HEK293 (cell line): Measurements from ENCODE around the gene NPPA.

Experiments
- CTCF ChIA-PET: fragments of 350-600 bp; formaldehyde crosslinking; extraction: SDS; loops from one replicate; lab custom pipeline; 2021; ENCODE audit warnings: antibody characterized with exemption; lab: Yijun Ruan, JAX
- POLR2A ChIA-PET: fragments of 300-600 bp; formaldehyde crosslinking; extraction: SDS; loops from one replicate; lab custom pipeline; 2020; ENCODE audit warnings: antibody characterized with exemption, inconsistent platforms; lab: Yijun Ruan, JAX
- H3K27ac ChIP-seq: fragments of 200-500 bp; sonication (Bioruptor generic); 2 replicates; pipeline ENCODE4 v1.5.1; 2014; ENCODE audit warnings: low read depth, low read length, control low read depth, inconsistent platforms; ENCODE audit errors: extremely low read depth
- H3K36me3 ChIP-seq, 2 experiments: fragments of 200-500 bp in 1 of 2; sonication (Bioruptor generic) in 1 of 2; 1 replicate in 1 of 2; 2 replicates in 1 of 2; pipeline ENCODE4 v1.5.1; 2014 to 2017; ENCODE audit warnings: inconsistent platforms in 2 of 2, low read length in 2 of 2; ENCODE audit not compliant: control insufficient read depth in 2 of 2, insufficient read depth in 1 of 2
- H3K4me1 ChIP-seq: fragments of 200-500 bp; sonication (Bioruptor generic); 2 replicates; pipeline ENCODE4 v1.5.1; 2014; ENCODE audit warnings: mild to moderate bottlenecking, low read length, inconsistent platforms; ENCODE audit not compliant: control insufficient read depth, insufficient read depth
- H3K4me3 ChIP-seq: 2 replicates; pipeline ENCODE4 v1.5.1; 2011; ENCODE audit warnings: low read depth, mild to moderate bottlenecking, control low read depth, low read length, moderate library complexity
- H3K9me3 ChIP-seq: fragments of 200-500 bp; sonication (Bioruptor generic); 2 replicates; pipeline ENCODE4 v1.5.1; 2014; ENCODE audit warnings: low read depth, low read length, inconsistent platforms; ENCODE audit not compliant: control insufficient read depth, insufficient read depth
- CTCF ChIP-seq: fragments of 450-650 bp; formaldehyde crosslinking; IDR thresholded peaks from 2 replicates; pipeline ENCODE4 v1.5.1; 2016; ENCODE audit warnings: missing biosample characterization, missing genetic modification characterization
- KLF17 ChIP-seq: fragments of 450-650 bp; formaldehyde crosslinking; IDR thresholded peaks from 2 replicates; pipeline ENCODE4 v1.5.1; 2016; ENCODE audit warnings: missing biosample characterization, missing genetic modification characterization
- MYNN ChIP-seq: fragments of 450-650 bp; formaldehyde crosslinking; IDR thresholded peaks from 2 replicates; pipeline ENCODE4 v1.5.1; 2016; ENCODE audit warnings: missing biosample characterization, missing genetic modification characterization, borderline replicate concordance
- OVOL3 ChIP-seq: fragments of 450-650 bp; formaldehyde crosslinking; IDR thresholded peaks from 2 replicates; pipeline ENCODE4 v1.5.1; 2016; ENCODE audit warnings: missing biosample characterization, missing genetic modification characterization
- SP2 ChIP-seq: fragments of 450-650 bp; formaldehyde crosslinking; IDR thresholded peaks from 2 replicates; pipeline ENCODE4 v1.5.1; 2016; ENCODE audit warnings: missing biosample characterization, missing genetic modification characterization
- TSHZ1 ChIP-seq: fragments of 450-650 bp; formaldehyde crosslinking; IDR thresholded peaks from 2 replicates; pipeline ENCODE4 v1.5.1; 2016; ENCODE audit warnings: missing biosample characterization, missing genetic modification characterization, borderline replicate concordance
- ZBTB49 ChIP-seq: fragments of 450-650 bp; formaldehyde crosslinking; IDR thresholded peaks from 2 replicates; pipeline ENCODE4 v1.5.1; 2016; ENCODE audit warnings: missing biosample characterization, missing genetic modification characterization, low read depth
- ZIC2 ChIP-seq: fragments of 450-650 bp; formaldehyde crosslinking; IDR thresholded peaks from 2 replicates; pipeline ENCODE4 v1.5.1; 2016; ENCODE audit warnings: missing biosample characterization, missing genetic modification characterization
- ZNF121 ChIP-seq: fragments of 450-650 bp; formaldehyde crosslinking; IDR thresholded peaks from 2 replicates; pipeline ENCODE4 v1.5.1; 2016; ENCODE audit warnings: missing biosample characterization, missing genetic modification characterization
- ZNF133 ChIP-seq: fragments of 450-650 bp; formaldehyde crosslinking; IDR thresholded peaks from 2 replicates; pipeline ENCODE4 v1.5.1; 2016; ENCODE audit warnings: missing biosample characterization, missing genetic modification characterization
- ZNF274 ChIP-seq, 2 experiments: fragments of 200-500 bp in 1 of 2; fragments of 450-650 bp in 1 of 2; sonication (Bioruptor generic) in 1 of 2; formaldehyde crosslinking in 1 of 2; IDR thresholded peaks; 2 replicates each; pipeline versions ENCODE4 v1.5.1 to v1.6.1; 2014 to 2016; ENCODE audit warnings: borderline replicate concordance in 1 of 2, inconsistent platforms in 1 of 2, low read length in 1 of 2, missing biosample characterization in 1 of 2, missing genetic modification characterization in 1 of 2
- ZNF394 ChIP-seq: fragments of 450-650 bp; formaldehyde crosslinking; IDR thresholded peaks from 2 replicates; pipeline ENCODE4 v1.5.1; 2016; ENCODE audit warnings: missing biosample characterization, missing genetic modification characterization, mild to moderate bottlenecking, moderate library complexity, borderline replicate concordance
- ZNF513 ChIP-seq: fragments of 450-650 bp; IDR thresholded peaks from 2 replicates; pipeline ENCODE4 v1.5.1; 2018; ENCODE audit warnings: missing biosample characterization, missing genetic modification characterization
- ZNF518A ChIP-seq: fragments of 450-650 bp; formaldehyde crosslinking; conservative IDR thresholded peaks from 2 replicates; pipeline ENCODE4 v1.5.1; 2016; ENCODE audit warnings: low read depth, missing biosample characterization, missing genetic modification characterization
- ZNF626 ChIP-seq: fragments of 450-650 bp; sonication (Bioruptor Pico); formaldehyde crosslinking; IDR thresholded peaks from 2 replicates; pipeline ENCODE4 v1.5.1; 2018; ENCODE audit warnings: missing biosample characterization, missing genetic modification characterization, inconsistent platforms
- ZNF654 ChIP-seq: fragments of 450-650 bp; formaldehyde crosslinking; IDR thresholded peaks from 2 replicates; pipeline ENCODE4 v1.5.1; 2016; ENCODE audit warnings: low read depth, missing biosample characterization, missing genetic modification characterization

NPPA gene

GRCh38 chr1:11893907-11894251, 46.3 kb upstream of the NPPA start (continued):
- TF ChIP-seq KLF17 (tag by site-specific recombination): 0 out of 2 replicates have a peak, but pooled peaks have one; percentile 37
- TF ChIP-seq ZNF654 (tag by site-specific recombination): peak; percentile 69
- TF ChIP-seq ZIC2 (tag by site-specific recombination): peak; percentile 32; the same call in 1 of the 2 replicates
- peak; percentile 64 for TF ChIP-seq CTCF (tag by site-specific recombination)

GRCh38 chr1:11891433-11892186, 44.0 kb upstream of the NPPA start:
- CTCF ChIA-PET: interaction anchor here (0.9 to 7.6 kb wide), 9 partner anchors 9 to 107 kb away, joined by 3 to 114 read pairs (median 6); no protein-coding TSS in a partner anchor
- POLR2A ChIA-PET: interaction anchor here (1.9 kb wide), 1 partner anchor 16 kb away, joined by 9 read pairs; no protein-coding TSS in a partner anchor

GRCh38 chr1:11888877-11889208, 41.3 kb upstream of the NPPA start:
- POLR2A ChIA-PET: no interaction called here
- CTCF ChIA-PET: interaction anchor here (0.6 kb wide), 1 partner anchor 205 kb away, joined by 3 read pairs; no protein-coding TSS in a partner anchor
- no peak overlapping the region for H3K4me3 ChIP-seq
- H3K36me3 ChIP-seq: no peaks in the 10 kb centered on the region
- H3K9me3 ChIP-seq: no peaks in the 10 kb centered on the region
- no peaks in the 10 kb centered on the region for H3K4me1 ChIP-seq
- H3K27ac ChIP-seq: no peak overlapping the region
- TF ChIP-seq ZNF654 (tag by site-specific recombination) (no peak), SP2 (tag by site-specific recombination) (no peak), ZNF394 (no peak), ZNF626 (tag by site-specific recombination) (no peak), OVOL3 (tag by site-specific recombination) (no peak), TSHZ1 (tag by site-specific recombination) (no peak), ZNF133 (tag by site-specific recombination) (no peak), ZBTB49 (tag by site-specific recombination) (no peak), MYNN (no peak), ZNF518A (tag by site-specific recombination) (no peak), ZNF513 (no peak)

More at GRCh38 chr1:11891433-11892186, 44.0 kb upstream of the NPPA start:
- Histone ChIP-seq H3K9me3 (no peaks in the 10 kb centered on the region), H3K4me3 (no peak overlapping the region), H3K27ac (no peak overlapping the region), H3K36me3 (no peaks in the 10 kb centered on the region), H3K4me1 (no peaks in the 10 kb centered on the region)
- TF ChIP-seq ZNF121 (tag by site-specific recombination): peak; percentile 94
- TF ChIP-seq ZNF274 (IDR thresholded peaks at IDR 0.05; ENCODE audit: low read length): no peak
- no peak for TF ChIP-seq ZNF274 (tag by site-specific recombination; IDR thresholded peaks at IDR 0.05; ENCODE audit: borderline replicate concordance)
